ENCODE measurements around the gene MTNR1B.

- TF ChIP-seq MAX (IDR thresholded peaks at IDR 0.05; ENCODE audit: low read depth, low read length) (no peak), POLR2A (IDR thresholded peaks at IDR 0.05; ENCODE audit: low read depth, low read length) (no peak), CEBPB (IDR thresholded peaks at IDR 0.05; ENCODE audit: borderline replicate concordance in 1 of 2, low read depth in 2 of 2, low read length in 2 of 2) (no peak), RAD21 (IDR thresholded peaks at IDR 0.05; ENCODE audit: insufficient read depth, low read depth, low read length) (no peak), EGR1 (IDR thresholded peaks at IDR 0.05; ENCODE audit: borderline replicate concordance in 1 of 2, low read depth in 2 of 2, low read length in 2 of 2) (no peak), TAF1 (IDR thresholded peaks at IDR 0.05; ENCODE audit: borderline replicate concordance, low read depth, low read length) (no peak), ELK1 (IDR thresholded peaks at IDR 0.05; ENCODE audit: low read depth, low read length) (no peak), SUZ12 (IDR thresholded peaks at IDR 0.05; ENCODE audit: unreplicated experiment) (no peak), CTCF (IDR thresholded peaks at IDR 0.05 in 2 of 3, conservative IDR thresholded peaks at IDR 0.05 in 1 of 3; ENCODE audit: control insufficient read depth in 2 of 3, extremely low read depth in 1 of 3, insufficient read depth in 1 of 3, low read depth in 3 of 3, low read length in 3 of 3) (no peak), YY1 (IDR thresholded peaks at IDR 0.05; ENCODE audit: low read depth, low read length) (no peak)
These were observed 21.3 kb upstream of the MTNR1B start for GRCh38 chr11:92948116-92948515.
